ENCODE results near the gene NT5DC1.

- TF ChIP-seq CTCF (IDR thresholded peaks at IDR 0.05; ENCODE audit: insufficient read depth, low read depth, low read length) (no peak), EZH2 (IDR thresholded peaks at IDR 0.05; ENCODE audit: insufficient read depth, low read length) (no peak)
Measured at GRCh38 chr6:116291701-116292396, 191.2 kb downstream of the NT5DC1 start.

All from astrocyte (in vitro differentiated cells and primary cell).